H1 (cell line): ENCODE data around the gene SLC66A3. TPM values are rescaled to one million over a fixed set of nuclear protein-coding genes. Genes with fewer than 3 reads are reported as not detected.

ENCODE experiments used
- CTCF ChIA-PET: fragments of 300-600 bp; sonication (Branson Sonifier 250); formaldehyde crosslinking; loops from one replicate; lab custom pipeline; 2021; ENCODE audit not compliant: partially characterized antibody; lab: Charles Lee
- POLR2A ChIA-PET: fragments of 300-600 bp; sonication (Branson Sonifier 250); formaldehyde crosslinking; loops from one replicate; lab custom pipeline; 2021; ENCODE audit warnings: inconsistent platforms; ENCODE audit not compliant: partially characterized antibody; lab: Charles Lee
- DNase-seq, 2 experiments: peaks; one replicate each; pipeline versions ENCODE4 v3.0.0 to v3.0.0-alpha.2; 2010 to 2022; ENCODE audit warnings: low spot score in 2 of 2, low read depth in 1 of 2, mixed read lengths in 1 of 2
- FAIRE-seq: peaks from 2 replicates; lab custom pipeline; 2011; peaks lifted over from hg19 to GRCh38; lab: Jason Lieb, UNC
- H2AFZ ChIP-seq: 2 replicates; pipeline ENCODE4 v1.8.1; 2012; ENCODE audit warnings: low read length, inconsistent platforms
- H2AK5ac ChIP-seq: 2 replicates; pipeline ENCODE4 v1.6.1; 2013; ENCODE audit warnings: low read depth, low read length
- H2BK120ac ChIP-seq: replicated peaks from 2 replicates; pipeline ENCODE3; 2013; ENCODE audit warnings: low read depth, low read length, inconsistent platforms
- H2BK12ac ChIP-seq: 2 replicates; pipeline ENCODE4 v1.6.1; 2013; ENCODE audit warnings: low read depth, low read length
- H2BK15ac ChIP-seq: 2 replicates; pipeline ENCODE4 v1.6.1; 2013; ENCODE audit warnings: low read length
- H2BK20ac ChIP-seq: 2 replicates; pipeline ENCODE4 v1.6.1; 2013; ENCODE audit warnings: low read length
- H2BK5ac ChIP-seq: 2 replicates; pipeline ENCODE4 v1.6.1; 2013; ENCODE audit warnings: low read depth, low read length
- H3K14ac ChIP-seq: 2 replicates; pipeline ENCODE4 v1.6.1; 2013; ENCODE audit warnings: inconsistent platforms; ENCODE audit not compliant: insufficient read length
- H3K18ac ChIP-seq: 2 replicates; pipeline ENCODE4 v1.6.1; 2013; ENCODE audit warnings: low read length; ENCODE audit errors: extremely low read depth
- H3K23ac ChIP-seq: 2 replicates; pipeline ENCODE4 v1.6.1; 2013; ENCODE audit warnings: inconsistent platforms; ENCODE audit not compliant: insufficient read length
- H3K23me2 ChIP-seq: 2 replicates; pipeline ENCODE4 v1.6.1; 2013; ENCODE audit warnings: low read depth, low read length
- H3K27ac ChIP-seq: 2 replicates; pipeline ENCODE4 v1.6.1; 2011; ENCODE audit warnings: low read depth, low read length, inconsistent platforms
- H3K27me3 ChIP-seq, 4 experiments: replicated peaks in 1 of 4; 1 replicate in 1 of 4; 2 replicates in 3 of 4; pipeline versions ENCODE4 v1.6.1 to v1.8.1; 2011 to 2013; ENCODE audit warnings: low read length in 3 of 4, mild to moderate bottlenecking in 3 of 4, inconsistent platforms in 2 of 4, mixed read lengths in 2 of 4, moderate library complexity in 1 of 4; ENCODE audit not compliant: control insufficient read depth in 3 of 4, insufficient read depth in 3 of 4; ENCODE audit errors: extremely low read depth in 1 of 4
- H3K36me3 ChIP-seq, 4 experiments: 2 replicates each; pipeline versions ENCODE4 v1.6.1 to v1.8.1; 2011 to 2013; ENCODE audit warnings: mild to moderate bottlenecking in 4 of 4, low read length in 3 of 4, moderate library complexity in 2 of 4, control low read depth in 1 of 4, inconsistent platforms in 1 of 4; ENCODE audit not compliant: insufficient read depth in 4 of 4, control insufficient read depth in 2 of 4
- H3K4ac ChIP-seq: replicated peaks from 2 replicates; pipeline ENCODE3; 2013; ENCODE audit warnings: low read length, low read depth, mixed read lengths, inconsistent platforms; ENCODE audit not compliant: insufficient read length
- H3K4me1 ChIP-seq, 4 experiments: replicated peaks in 1 of 4; 1 replicate in 1 of 4; 2 replicates in 3 of 4; pipeline versions ENCODE4 v1.6.1 to v1.8.1; 2011 to 2013; ENCODE audit warnings: low read length in 3 of 4, inconsistent platforms in 2 of 4, mixed read lengths in 1 of 4; ENCODE audit not compliant: insufficient read depth in 4 of 4, control insufficient read depth in 3 of 4
- H3K4me2 ChIP-seq, 2 experiments: 2 replicates each; pipeline versions ENCODE4 v1.6.1 to v1.8.1; 2011 to 2013; ENCODE audit warnings: low read depth in 2 of 2, low read length in 2 of 2, control low read depth in 1 of 2, inconsistent platforms in 1 of 2, mild to moderate bottlenecking in 1 of 2; ENCODE audit not compliant: insufficient read depth in 1 of 2
- H3K4me3 ChIP-seq, 4 experiments: fragments of 200-600, 300-600 bp in 1 of 4; sonication (generic), shearing (Covaris generic), sonication (Bioruptor Twin) in 1 of 4; 2 replicates each; pipeline versions ENCODE4 v1.5.1 to v1.8.1; 2011 to 2016; ENCODE audit warnings: low read length in 4 of 4, low read depth in 3 of 4, control low read depth in 2 of 4, inconsistent platforms in 2 of 4, mild to moderate bottlenecking in 2 of 4, mixed read lengths in 1 of 4, moderate library complexity in 1 of 4; ENCODE audit not compliant: insufficient read depth in 2 of 4; ENCODE audit errors: extremely low read depth in 1 of 4
- H3K56ac ChIP-seq: replicated peaks from 2 replicates; pipeline ENCODE3; 2013; ENCODE audit warnings: low read depth, mild to moderate bottlenecking, mixed read lengths, low read length, inconsistent platforms; ENCODE audit not compliant: insufficient read length
- H3K79me1 ChIP-seq: 2 replicates; pipeline ENCODE4 v1.6.1; 2013; ENCODE audit warnings: low read depth, low read length, control low read depth
- H3K79me2 ChIP-seq, 2 experiments: 2 replicates each; pipeline versions ENCODE4 v1.6.1 to v1.8.1; 2012 to 2013; ENCODE audit warnings: low read length in 2 of 2, mild to moderate bottlenecking in 2 of 2, inconsistent platforms in 1 of 2; ENCODE audit not compliant: insufficient read depth in 2 of 2, control insufficient read depth in 1 of 2
- H3K9ac ChIP-seq, 4 experiments: replicated peaks in 1 of 4; 1 replicate in 1 of 4; 2 replicates in 3 of 4; pipeline versions ENCODE4 v1.6.1 to v1.8.1; 2011 to 2013; ENCODE audit warnings: low read depth in 3 of 4, low read length in 3 of 4, control low read depth in 2 of 4, mild to moderate bottlenecking in 2 of 4, moderate library complexity in 2 of 4, inconsistent platforms in 1 of 4; ENCODE audit errors: extremely low read depth in 1 of 4
- H3K9me3 ChIP-seq, 2 experiments: 2 replicates each; pipeline versions ENCODE4 v1.6.1 to v1.8.1; 2012 to 2013; ENCODE audit warnings: mild to moderate bottlenecking in 2 of 2, moderate library complexity in 2 of 2, control low read depth in 1 of 2, inconsistent platforms in 1 of 2, low read depth in 1 of 2, low read length in 1 of 2, mixed read lengths in 1 of 2; ENCODE audit not compliant: insufficient read depth in 2 of 2
- H4K20me1 ChIP-seq, 2 experiments: replicated peaks in 1 of 2; 2 replicates each; pipeline versions ENCODE3 to v1.8.1; 2011 to 2013; ENCODE audit warnings: inconsistent platforms in 2 of 2, low read length in 2 of 2, mild to moderate bottlenecking in 1 of 2; ENCODE audit not compliant: insufficient read depth in 2 of 2, control insufficient read depth in 1 of 2
- H4K5ac ChIP-seq: 2 replicates; pipeline ENCODE4 v1.6.1; 2013; ENCODE audit warnings: low read length, low read depth, mixed read lengths, inconsistent platforms; ENCODE audit not compliant: insufficient read length
- H4K8ac ChIP-seq: 2 replicates; pipeline ENCODE4 v1.8.0; 2013; ENCODE audit warnings: mild to moderate bottlenecking, moderate library complexity, low read length, inconsistent platforms; ENCODE audit not compliant: insufficient read depth; ENCODE audit errors: extremely low read depth
- H4K91ac ChIP-seq: replicated peaks from 2 replicates; pipeline ENCODE3; 2013; ENCODE audit warnings: low read length, mixed read lengths, inconsistent platforms; ENCODE audit not compliant: insufficient read length
- BACH1 ChIP-seq: IDR thresholded peaks from 2 replicates; pipeline ENCODE4 v1.6.1; 2012; ENCODE audit warnings: low read length, improper control_type of control experiment
- BCL11A ChIP-seq, 2 experiments: IDR thresholded peaks; one replicate each; pipeline ENCODE4 v1.6.1; 2011; ENCODE audit warnings: low read depth in 2 of 2, low read length in 2 of 2, mild to moderate bottlenecking in 2 of 2
- CBX5 ChIP-seq: fragments of 300-800, 300-1000 bp; sonication (generic); IDR thresholded peaks from 2 replicates; pipeline ENCODE4 v1.7.1; 2016; ENCODE audit warnings: antibody characterized with exemption, low read length, low read depth
- GABPA ChIP-seq: IDR thresholded peaks from 2 replicates; pipeline ENCODE4 v1.6.1; 2011; ENCODE audit warnings: mild to moderate bottlenecking, low read length, moderate library complexity, borderline replicate concordance; ENCODE audit not compliant: insufficient read depth
- HDAC2 ChIP-seq, 2 experiments: fragments of 300-600 bp in 1 of 2; sonication (generic) in 1 of 2; IDR thresholded peaks; 2 replicates each; pipeline ENCODE4 v1.6.1; 2011 to 2012; ENCODE audit warnings: low read depth in 2 of 2, low read length in 2 of 2, mild to moderate bottlenecking in 2 of 2, moderate library complexity in 2 of 2, borderline replicate concordance in 1 of 2, inconsistent platforms in 1 of 2
- SIN3A ChIP-seq, 2 experiments: IDR thresholded peaks in 1 of 2; conservative IDR thresholded peaks in 1 of 2; 2 replicates each; pipeline ENCODE4 v1.6.1; 2011 to 2012; ENCODE audit warnings: low read length in 2 of 2, improper control_type of control experiment in 1 of 2, low read depth in 1 of 2, mild to moderate bottlenecking in 1 of 2
- SP1 ChIP-seq: IDR thresholded peaks from 2 replicates; pipeline ENCODE4 v1.6.1; 2011; ENCODE audit warnings: low read depth, low read length
- TBP ChIP-seq: IDR thresholded peaks from 2 replicates; pipeline ENCODE4 v1.6.1; 2011; ENCODE audit warnings: low read depth, low read length, improper control_type of control experiment
- polyA plus RNA-seq, 7 experiments: library from polyadenylated mRNA; depleted of rRNA in 3 of 7; stranded (reverse) in 5 of 7; unstranded in 2 of 7; fragments of >200 nt in 5 of 7; fragments of 200-250 nt in 2 of 7; gene quantifications; 1 replicate in 5 of 7; 2 replicates in 1 of 7; 4 replicates in 1 of 7; pipeline versions ENCODE4 v1.2.1 to v1.2.3, GENCODE V29; 2011 to 2013; ENCODE audit warnings: missing spikeins in 2 of 7, mixed read lengths in 2 of 7
- total RNA-seq: library from RNA; stranded (reverse); fragmentation: NEBNext Ultra II Directional; extraction: Animal tissue kit (Norgen Biotek cat#: 25700); gene quantifications from 2 replicates; pipeline ENCODE4 v1.2.1, GENCODE V29; 2021
- TF ChIP-seq, protein P1 (sequence below): IDR thresholded peaks from 2 replicates; pipeline ENCODE4 v1.6.1; 2011; ENCODE audit warnings: low read length, improper control_type of control experiment

SLC66A3 gene
- total and polyA plus RNA-seq, 2 of the 8 experiments (the other 6 are each of a cell fraction or from before 2014, with no cell fraction given), result 8.7 to 27.8 TPM

DNA sequence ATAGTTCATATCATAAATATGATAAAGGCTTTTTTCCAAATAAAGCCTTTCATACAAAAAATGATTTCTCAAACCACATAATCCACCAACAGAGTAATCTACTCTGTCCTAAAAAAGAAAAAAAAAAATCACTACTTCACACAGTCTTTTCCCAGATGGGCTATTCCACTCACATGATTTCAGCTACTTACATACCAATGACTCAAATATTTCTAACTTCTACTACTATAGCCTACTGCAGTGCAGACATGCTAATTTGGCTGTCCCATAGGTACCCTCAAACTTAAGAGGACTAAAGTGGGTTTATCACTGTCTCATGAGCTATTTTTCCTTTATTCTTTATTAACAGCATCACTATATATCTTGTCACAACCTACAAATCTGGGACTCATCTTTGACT lies 57.4 kb downstream of the SLC66A3 start:
- DNase-seq (no peak), FAIRE-seq (no peak)
- no peak overlapping the region for H4K5ac ChIP-seq
- no peak overlapping the region for H3K23ac ChIP-seq
- no peak overlapping the region for H3K14ac ChIP-seq
- no peak overlapping the region for H2BK12ac ChIP-seq
- no peak overlapping the region for H3K4ac ChIP-seq
- no peak overlapping the region for H3K18ac ChIP-seq
- H3K56ac ChIP-seq, result no peak overlapping the region
- H3K36me3 ChIP-seq, result peaks cover 0 to 38% (median 11%) of the 10 kb centered on the region in 4 experiments; a peak in 4 of 8 replicates
- H4K20me1 ChIP-seq, result no peaks in the 10 kb centered on the region
- no peak overlapping the region for H3K4me3 ChIP-seq
- H3K23me2 ChIP-seq, result no peaks in the 10 kb centered on the region
- no peak for TF ChIP-seq CBX5
- no peak for TF ChIP-seq GABPA
- TF ChIP-seq TBP, result no peak
- no peak for TF ChIP-seq BCL11A (IDR thresholded peaks at IDR 0.05; ENCODE audit: low read depth in 2 of 2, low read length in 2 of 2)
- TF ChIP-seq SIN3A (conservative IDR thresholded peaks at IDR 0.05 in 1 of 2, IDR thresholded peaks at IDR 0.05 in 1 of 2; ENCODE audit: low read depth in 1 of 2, low read length in 2 of 2), result no peak
- TF ChIP-seq, protein P1, sequence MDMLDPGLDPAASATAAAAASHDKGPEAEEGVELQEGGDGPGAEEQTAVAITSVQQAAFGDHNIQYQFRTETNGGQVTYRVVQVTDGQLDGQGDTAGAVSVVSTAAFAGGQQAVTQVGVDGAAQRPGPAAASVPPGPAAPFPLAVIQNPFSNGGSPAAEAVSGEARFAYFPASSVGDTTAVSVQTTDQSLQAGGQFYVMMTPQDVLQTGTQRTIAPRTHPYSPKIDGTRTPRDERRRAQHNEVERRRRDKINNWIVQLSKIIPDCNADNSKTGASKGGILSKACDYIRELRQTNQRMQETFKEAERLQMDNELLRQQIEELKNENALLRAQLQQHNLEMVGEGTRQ, result no peak
- no peak for TF ChIP-seq HDAC2 (IDR thresholded peaks at IDR 0.05; ENCODE audit: borderline replicate concordance in 1 of 2, low read depth in 2 of 2, low read length in 2 of 2)
- TF ChIP-seq BACH1, result no peak
- no peak for TF ChIP-seq SP1
- H3K4me2 ChIP-seq, result no peak overlapping the region
- POLR2A ChIA-PET, result interaction anchor here (0.6 kb wide), 1 partner anchor 29 kb away, joined by 3 read pairs; no protein-coding TSS in a partner anchor
- H2AK5ac ChIP-seq, result no peak overlapping the region
- no peak overlapping the region for H2AFZ ChIP-seq
- no peaks in the 10 kb centered on the region for H3K9me3 ChIP-seq
- H3K79me2 ChIP-seq, result no peaks in the 10 kb centered on the region
- H3K4me1 ChIP-seq, result no peaks in the 10 kb centered on the region
- H4K8ac ChIP-seq, result no peak overlapping the region
- no peak overlapping the region for H4K91ac ChIP-seq
- no peak overlapping the region for H2BK5ac ChIP-seq
- no peaks in the 10 kb centered on the region for H3K27me3 ChIP-seq
- no peak overlapping the region for H2BK15ac ChIP-seq
- no peak overlapping the region for H2BK20ac ChIP-seq
- H3K79me1 ChIP-seq, result no peaks in the 10 kb centered on the region
- no peak overlapping the region for H3K27ac ChIP-seq
- no peak overlapping the region for H3K9ac ChIP-seq
- no peak overlapping the region for H2BK120ac ChIP-seq
- CTCF ChIA-PET, result interaction anchor here (0.8 to 1.4 kb wide), 6 partner anchors 22 to 369 kb away, joined by 3 to 4 read pairs (median 3); no protein-coding TSS in a partner anchor
